Measurements from ENCODE around the gene MAGI2.

DNA sequence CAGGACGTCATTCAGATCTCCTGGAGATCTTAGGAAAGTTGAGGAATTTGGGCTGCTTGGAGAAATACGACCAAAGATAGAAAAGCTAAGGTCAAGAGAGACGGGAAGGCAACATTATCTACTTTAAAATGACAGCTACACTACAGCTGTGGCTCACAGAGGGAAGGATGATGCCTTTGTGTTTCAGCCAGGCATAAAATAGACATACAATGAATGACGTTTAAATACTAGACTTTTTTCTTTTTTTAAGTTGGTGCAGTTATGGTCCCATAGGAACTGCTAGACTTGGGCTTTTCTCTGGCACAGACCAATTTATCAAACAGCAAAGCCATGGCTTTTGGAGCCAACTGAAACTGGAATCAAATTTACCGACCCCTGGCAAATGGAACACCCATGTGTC lies 164.8 kb downstream of the MAGI2 start:
- TF ChIP-seq, protein P1, sequence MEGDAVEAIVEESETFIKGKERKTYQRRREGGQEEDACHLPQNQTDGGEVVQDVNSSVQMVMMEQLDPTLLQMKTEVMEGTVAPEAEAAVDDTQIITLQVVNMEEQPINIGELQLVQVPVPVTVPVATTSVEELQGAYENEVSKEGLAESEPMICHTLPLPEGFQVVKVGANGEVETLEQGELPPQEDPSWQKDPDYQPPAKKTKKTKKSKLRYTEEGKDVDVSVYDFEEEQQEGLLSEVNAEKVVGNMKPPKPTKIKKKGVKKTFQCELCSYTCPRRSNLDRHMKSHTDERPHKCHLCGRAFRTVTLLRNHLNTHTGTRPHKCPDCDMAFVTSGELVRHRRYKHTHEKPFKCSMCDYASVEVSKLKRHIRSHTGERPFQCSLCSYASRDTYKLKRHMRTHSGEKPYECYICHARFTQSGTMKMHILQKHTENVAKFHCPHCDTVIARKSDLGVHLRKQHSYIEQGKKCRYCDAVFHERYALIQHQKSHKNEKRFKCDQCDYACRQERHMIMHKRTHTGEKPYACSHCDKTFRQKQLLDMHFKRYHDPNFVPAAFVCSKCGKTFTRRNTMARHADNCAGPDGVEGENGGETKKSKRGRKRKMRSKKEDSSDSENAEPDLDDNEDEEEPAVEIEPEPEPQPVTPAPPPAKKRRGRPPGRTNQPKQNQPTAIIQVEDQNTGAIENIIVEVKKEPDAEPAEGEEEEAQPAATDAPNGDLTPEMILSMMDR (IDR thresholded peaks at IDR 0.05) = no peak
- TF ChIP-seq POLR2A (IDR thresholded peaks at IDR 0.05) = no peak
